Naive thymus-derived CD4-positive, alpha-beta T cell (primary cell): ENCODE measurements around the gene TMPRSS6. TPM values are rescaled to one million over a fixed set of nuclear protein-coding genes. Genes with fewer than 3 reads are reported as not detected.

Experiments used
- ATAC-seq: fragments of 150-1000 bp; cut with Tn5 transposase; 2 replicates; pipeline ENCODE4 v1.10.0; 2021; ENCODE audit warnings: mild to moderate bottlenecking, moderate library complexity
- CTCF ChIA-PET: fragments of 350-600 bp; sonication (Branson Sonifier 250); formaldehyde crosslinking; loops from one replicate; lab custom pipeline; 2021; ENCODE audit warnings: antibody characterized with exemption; lab: Charles Lee
- POLR2A ChIA-PET: fragments of 350-600 bp; sonication (Branson Sonifier 250); formaldehyde crosslinking; loops from one replicate; lab custom pipeline; 2021; ENCODE audit warnings: antibody characterized with exemption, inconsistent platforms; lab: Charles Lee
- DNase-seq, 9 donors: peaks; one replicate each; pipeline versions ENCODE4 v3.0.0 to v3.0.0-alpha.2; 2020 to 2022; ENCODE audit warnings: mixed read lengths in 1 of 9
- H3K27ac ChIP-seq: one replicate; pipeline ENCODE4 v1.7.0; 2013; ENCODE audit warnings: mild to moderate bottlenecking, low read depth, low read length, moderate library complexity
- H3K27me3 ChIP-seq, 2 donors: one replicate each; pipeline ENCODE4 v1.7.0; 2013; ENCODE audit warnings: low read length in 2 of 2, mild to moderate bottlenecking in 2 of 2, moderate library complexity in 2 of 2; ENCODE audit not compliant: control insufficient read depth in 2 of 2, insufficient read depth in 2 of 2
- H3K36me3 ChIP-seq, 3 experiments: 1 replicate in 2 of 3; 2 replicates in 1 of 3; pipeline ENCODE4 v1.7.0; 2013; ENCODE audit warnings: low read length in 3 of 3, mild to moderate bottlenecking in 3 of 3, moderate library complexity in 1 of 3; ENCODE audit not compliant: insufficient read depth in 3 of 3, control insufficient read depth in 2 of 3
- H3K4me1 ChIP-seq, 2 donors: one replicate each; pipeline ENCODE4 v1.7.0; 2013; ENCODE audit warnings: low read length in 2 of 2, mild to moderate bottlenecking in 2 of 2, moderate library complexity in 1 of 2; ENCODE audit not compliant: control insufficient read depth in 2 of 2, insufficient read depth in 2 of 2
- H3K4me3 ChIP-seq: 2 replicates; pipeline ENCODE4 v1.7.0; 2013; ENCODE audit warnings: mild to moderate bottlenecking, low read length
- H3K9me3 ChIP-seq, 3 experiments: 1 replicate in 2 of 3; 2 replicates in 1 of 3; pipeline ENCODE4 v1.7.0; 2013; ENCODE audit warnings: low read length in 3 of 3; ENCODE audit not compliant: control insufficient read depth in 2 of 3
- H3K27ac Mint-ChIP-seq, 9 donors: one replicate each; pipeline ENCODE4 v1.8.0; 2020 to 2022; ENCODE audit warnings: mixed read lengths in 9 of 9, mild to moderate bottlenecking in 8 of 9, moderate library complexity in 5 of 9, inconsistent platforms in 2 of 9
- H3K27me3 Mint-ChIP-seq, 5 donors: one replicate each; pipeline ENCODE4 v1.8.0; 2021 to 2022; ENCODE audit warnings: mixed read lengths in 5 of 5, mild to moderate bottlenecking in 1 of 5
- H3K36me3 Mint-ChIP-seq, 5 donors: one replicate each; pipeline ENCODE4 v1.8.0; 2020 to 2022; ENCODE audit warnings: mixed read lengths in 5 of 5, mild to moderate bottlenecking in 3 of 5, inconsistent platforms in 1 of 5
- H3K4me1 Mint-ChIP-seq, 7 donors: one replicate each; pipeline ENCODE4 v1.8.0; 2020 to 2022; ENCODE audit warnings: mixed read lengths in 7 of 7, mild to moderate bottlenecking in 3 of 7, inconsistent platforms in 1 of 7
- H3K4me3 Mint-ChIP-seq, 10 donors: one replicate each; pipeline ENCODE4 v1.8.0; 2020 to 2022; ENCODE audit warnings: mild to moderate bottlenecking in 10 of 10, mixed read lengths in 10 of 10, moderate library complexity in 6 of 10, inconsistent platforms in 2 of 10
- H3K9me3 Mint-ChIP-seq, 11 donors: one replicate each; pipeline ENCODE4 v1.8.0; 2020 to 2022; ENCODE audit warnings: mixed read lengths in 11 of 11, mild to moderate bottlenecking in 4 of 11, inconsistent platforms in 1 of 11, moderate library complexity in 1 of 11
- intact Hi-C, 2 donors: fragments of 100-400 bp; cut with micrococcal nuclease; formaldehyde crosslinking; loops; one replicate each; pipeline ENCODE4 v1.15.1; 2023
- polyA plus RNA-seq, 2 donors: library from polyadenylated mRNA; unstranded; fragments of 300-500 nt; fragmentation: Illumina TruSeq; gene quantifications; one replicate each; pipeline ENCODE4 v1.2.3, GENCODE V29; 2021
- total RNA-seq, 6 experiments: library from RNA in 5 of 6; stranded (reverse) in 5 of 6; gene quantifications; 1 replicate in 5 of 6; 2 replicates in 1 of 6; pipeline ENCODE4 v1.2.3 and lab custom pipeline; 2021 to 2026

Gene TMPRSS6
- total and polyA plus RNA-seq, 7 experiments from 2014 or later = 0.22 to 3.2 (median 0.32) TPM; not detected in 2

DNA sequence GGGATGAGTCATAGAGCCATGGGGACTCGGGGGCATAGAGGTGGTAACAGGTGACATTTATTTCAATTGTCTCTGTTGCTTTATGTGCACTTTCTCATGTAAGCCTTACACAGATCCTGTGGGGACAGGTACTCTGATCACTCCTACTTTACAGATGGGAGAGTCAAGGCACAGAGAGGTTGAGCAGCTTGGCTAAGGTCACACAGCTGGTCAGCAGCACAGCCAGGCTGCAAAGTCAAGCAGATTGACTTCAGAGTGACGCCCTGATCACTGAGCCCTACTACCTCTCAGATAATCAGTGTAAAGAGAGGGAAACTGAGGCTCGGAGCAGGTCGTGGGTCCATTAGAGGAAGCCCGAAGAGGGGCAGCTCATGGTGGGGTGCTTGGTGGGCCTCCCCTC lies 3.5 kb downstream of the TMPRSS6 start:
- intact Hi-C loops = no loop called here
- ATAC-seq = no peak
- ChIA-PET CTCF (interaction anchor here (0.7 kb wide), 1 partner anchor 114 kb away, joined by 3 read pairs; no protein-coding TSS in a partner anchor), POLR2A (no interaction called here)
- Mint-ChIP-seq H3K4me1 (peaks cover 0 to 17% (median 0%) of the 10 kb centered on the region in 7 donors), H3K36me3 (no peaks in the 10 kb centered on the region), H3K9me3 (no peaks in the 10 kb centered on the region), H3K27ac (no peak overlapping the region), H3K4me3 (no peak overlapping the region), H3K27me3 (no peaks in the 10 kb centered on the region)
- DNase-seq = no peak
- no peak overlapping the region for H3K27ac ChIP-seq
- no peaks in the 10 kb centered on the region for H3K36me3 ChIP-seq
- no peaks in the 10 kb centered on the region for H3K4me1 ChIP-seq
- H3K4me3 ChIP-seq = no peak overlapping the region
- H3K9me3 ChIP-seq = no peaks in the 10 kb centered on the region
- no peaks in the 10 kb centered on the region for H3K27me3 ChIP-seq

DNA sequence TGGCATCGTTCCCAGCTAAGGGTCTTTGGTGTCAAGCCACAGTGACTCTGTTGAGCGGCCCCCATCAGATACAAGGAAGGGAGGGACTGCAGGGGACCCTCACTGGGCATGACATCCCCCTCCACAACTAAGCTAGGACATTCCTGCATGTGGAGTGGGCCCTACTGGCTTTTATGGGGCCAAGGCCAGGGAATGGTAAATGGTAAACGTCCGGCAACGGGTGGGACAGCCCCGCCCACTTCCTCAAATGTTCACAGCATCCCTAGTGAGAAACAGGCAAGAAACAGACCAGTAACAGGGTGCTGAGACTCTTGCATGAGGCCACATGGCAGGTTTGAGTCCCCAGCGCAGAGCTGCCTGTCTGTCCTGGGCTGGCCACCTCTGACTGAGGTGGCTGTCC lies 4.4 kb downstream of the TMPRSS6 start:
- Mint-ChIP-seq H3K27me3 (no peaks in the 10 kb centered on the region), H3K4me3 (no peak overlapping the region), H3K4me1 (peaks cover 0 to 24% (median 0%) of the 10 kb centered on the region in 7 donors), H3K36me3 (no peaks in the 10 kb centered on the region), H3K27ac (no peak overlapping the region), H3K9me3 (no peaks in the 10 kb centered on the region)
- intact Hi-C loops = no loop called here
- Histone ChIP-seq H3K9me3 (no peaks in the 10 kb centered on the region), H3K4me3 (no peak overlapping the region), H3K27me3 (no peaks in the 10 kb centered on the region), H3K27ac (no peak overlapping the region), H3K4me1 (no peaks in the 10 kb centered on the region), H3K36me3 (no peaks in the 10 kb centered on the region)
- DNase-seq = no peak
- ATAC-seq = no peak
- ChIA-PET POLR2A (interaction anchor here (1.2 kb wide), 1 partner anchor 17 kb away, joined by 4 read pairs; no protein-coding TSS in a partner anchor), CTCF (interaction anchor here (0.7 kb wide), 1 partner anchor 115 kb away, joined by 3 read pairs; no protein-coding TSS in a partner anchor)

DNA sequence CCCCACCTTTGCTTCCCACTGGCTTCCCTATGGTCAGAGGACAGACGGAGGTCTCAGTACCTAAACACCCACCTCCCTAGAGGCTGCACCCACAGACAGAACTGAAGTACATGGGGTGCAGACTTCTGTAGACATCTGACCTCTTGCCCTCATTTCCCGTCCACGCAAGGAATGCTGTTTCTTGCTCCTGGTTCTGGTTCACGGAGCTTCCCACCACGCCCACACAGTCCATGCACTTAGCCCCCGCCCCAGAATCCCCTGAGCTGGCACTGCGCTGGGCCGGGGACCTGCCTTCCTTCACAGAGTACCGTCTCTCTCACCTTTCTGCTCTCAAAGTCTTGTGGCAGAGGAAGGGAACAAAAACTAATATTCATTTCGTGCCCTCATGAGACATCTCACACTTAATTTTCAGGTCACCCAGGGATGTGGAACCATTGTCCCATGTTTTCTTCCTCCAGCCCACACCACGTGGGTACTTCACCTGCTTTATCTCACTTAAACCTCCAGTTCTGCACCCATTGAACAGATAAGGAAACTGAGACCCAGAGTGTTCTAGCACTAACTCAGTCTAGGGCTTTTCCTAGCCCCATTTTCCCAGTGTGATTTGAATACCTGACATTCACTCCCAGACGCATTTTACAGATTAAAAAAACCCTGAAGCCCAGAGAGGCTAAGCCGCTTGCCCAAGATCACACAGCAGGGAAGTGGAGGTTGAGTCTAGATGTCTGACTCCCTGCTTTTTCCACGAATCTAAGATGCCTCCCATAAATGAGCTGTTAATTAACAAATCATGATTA lies 5.7 kb downstream of the TMPRSS6 start:
- H3K36me3 ChIP-seq = no peaks in the 10 kb centered on the region
- Mint-ChIP-seq H3K9me3 (no peaks in the 10 kb centered on the region), H3K27me3 (peaks cover 0 to 2% (median 0%) of the 10 kb centered on the region in 5 donors), H3K36me3 (peaks cover 0 to 2% (median 0%) of the 10 kb centered on the region in 5 donors), H3K4me1 (peaks cover 0 to 32% (median 3%) of the 10 kb centered on the region in 7 donors), H3K4me3 (no peak overlapping the region), H3K27ac (peak overlapping the region in 2 of 9 donors; percentile 28 to 56)
- intact Hi-C loops = no loop called here
- no peak overlapping the region for H3K4me3 ChIP-seq
- H3K9me3 ChIP-seq = no peaks in the 10 kb centered on the region
- CTCF ChIA-PET = no interaction called here
- no peaks in the 10 kb centered on the region for H3K4me1 ChIP-seq
- H3K27me3 ChIP-seq = no peaks in the 10 kb centered on the region
- DNase-seq (no peak), ATAC-seq (no peak)
- POLR2A ChIA-PET = no interaction called here
- H3K27ac ChIP-seq = no peak overlapping the region

DNA sequence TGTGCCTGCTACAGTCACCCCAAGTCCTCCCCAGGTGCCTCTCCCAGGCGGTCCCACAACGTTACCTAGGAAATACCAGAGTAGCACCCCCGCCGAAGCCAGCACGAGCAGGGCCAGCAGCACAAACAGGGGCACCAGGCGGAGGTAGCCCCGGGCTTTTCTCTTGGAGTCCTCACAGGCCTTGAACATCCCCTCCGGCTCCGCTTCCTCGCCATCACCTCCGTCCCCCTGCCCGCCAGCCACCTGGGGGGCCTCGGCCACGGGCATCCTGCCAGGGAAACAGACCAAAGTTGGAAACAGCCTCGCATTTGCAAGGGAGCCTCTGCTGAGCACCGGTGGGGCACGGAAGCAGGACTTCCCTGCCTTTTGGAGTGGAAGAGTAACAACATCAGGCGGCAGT lies 6.4 kb downstream of the TMPRSS6 start:
- intact Hi-C loops = no loop called here
- CTCF ChIA-PET = no interaction called here
- H3K4me3 Mint-ChIP-seq = no peak overlapping the region

DNA sequence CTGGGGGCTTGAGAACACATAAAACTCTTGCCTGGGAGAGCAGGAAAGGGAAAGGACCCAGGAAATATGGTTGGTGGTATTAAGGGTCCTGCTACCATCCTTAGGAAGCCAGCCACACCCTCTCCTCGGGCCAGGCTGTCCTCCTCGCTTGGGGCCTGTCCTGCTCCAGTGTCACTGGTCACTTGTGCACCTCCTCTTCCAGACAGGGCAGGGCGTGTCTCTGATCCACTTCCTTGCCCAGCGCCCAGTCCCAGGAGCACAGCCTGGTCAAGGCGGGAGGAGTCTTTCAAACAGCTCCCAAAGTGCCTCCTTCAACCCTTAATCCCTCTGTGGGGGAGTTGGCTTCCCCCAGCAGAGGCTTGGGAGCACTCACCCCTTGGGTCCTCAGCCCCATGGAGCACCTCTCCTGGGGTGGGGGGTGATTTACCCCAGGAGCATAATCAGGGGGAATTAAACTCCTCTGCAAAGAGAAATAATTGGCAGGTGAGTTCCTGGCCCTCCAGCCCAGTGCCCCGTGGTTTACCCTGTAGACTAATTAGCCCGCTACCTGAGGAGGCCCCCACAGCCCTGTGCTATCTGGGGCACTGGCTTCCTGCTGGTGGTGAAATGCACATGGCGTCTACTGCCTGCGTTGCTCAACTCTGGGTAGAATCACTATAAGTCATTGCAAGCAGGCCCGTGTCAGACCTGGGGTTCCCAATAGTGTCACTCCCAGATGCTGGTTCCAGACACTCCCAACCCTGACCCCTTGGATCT lies 8.0 kb downstream of the TMPRSS6 start:
- Histone ChIP-seq H3K27ac (no peak overlapping the region), H3K27me3 (no peaks in the 10 kb centered on the region), H3K36me3 (no peaks in the 10 kb centered on the region), H3K9me3 (no peaks in the 10 kb centered on the region), H3K4me3 (no peak overlapping the region), H3K4me1 (no peaks in the 10 kb centered on the region)
- POLR2A ChIA-PET = no interaction called here
- H3K36me3 Mint-ChIP-seq = peaks cover 0 to 2% (median 0%) of the 10 kb centered on the region in 5 donors
- H3K27me3 Mint-ChIP-seq = peaks cover 0 to 10% (median 4%) of the 10 kb centered on the region in 5 donors
- ATAC-seq (no peak), DNase-seq (no peak)
- no peak overlapping the region for H3K4me3 Mint-ChIP-seq
- H3K4me1 Mint-ChIP-seq = peaks cover 0 to 38% (median 8%) of the 10 kb centered on the region in 7 donors
- no peaks in the 10 kb centered on the region for H3K9me3 Mint-ChIP-seq
- intact Hi-C loops = no loop called here
- H3K27ac Mint-ChIP-seq = peak overlapping the region in 2 of 9 donors; percentile 49 to 50
- CTCF ChIA-PET = no interaction called here

More for the DNA sequence above, 6.4 kb downstream of the TMPRSS6 start:
- POLR2A ChIA-PET = no interaction called here
- peaks cover 0 to 37% (median 7%) of the 10 kb centered on the region in 7 donors for H3K4me1 Mint-ChIP-seq
- Histone ChIP-seq H3K27ac (no peak overlapping the region), H3K9me3 (no peaks in the 10 kb centered on the region), H3K4me3 (no peak overlapping the region), H3K4me1 (no peaks in the 10 kb centered on the region), H3K36me3 (no peaks in the 10 kb centered on the region), H3K27me3 (no peaks in the 10 kb centered on the region)
- DNase-seq (no peak), ATAC-seq (no peak)
- peaks cover 0 to 2% (median 0%) of the 10 kb centered on the region in 5 donors for H3K36me3 Mint-ChIP-seq
- no peaks in the 10 kb centered on the region for H3K9me3 Mint-ChIP-seq
- H3K27me3 Mint-ChIP-seq = peaks cover 0 to 4% (median 2%) of the 10 kb centered on the region in 5 donors
- no peak overlapping the region for H3K27ac Mint-ChIP-seq

DNA sequence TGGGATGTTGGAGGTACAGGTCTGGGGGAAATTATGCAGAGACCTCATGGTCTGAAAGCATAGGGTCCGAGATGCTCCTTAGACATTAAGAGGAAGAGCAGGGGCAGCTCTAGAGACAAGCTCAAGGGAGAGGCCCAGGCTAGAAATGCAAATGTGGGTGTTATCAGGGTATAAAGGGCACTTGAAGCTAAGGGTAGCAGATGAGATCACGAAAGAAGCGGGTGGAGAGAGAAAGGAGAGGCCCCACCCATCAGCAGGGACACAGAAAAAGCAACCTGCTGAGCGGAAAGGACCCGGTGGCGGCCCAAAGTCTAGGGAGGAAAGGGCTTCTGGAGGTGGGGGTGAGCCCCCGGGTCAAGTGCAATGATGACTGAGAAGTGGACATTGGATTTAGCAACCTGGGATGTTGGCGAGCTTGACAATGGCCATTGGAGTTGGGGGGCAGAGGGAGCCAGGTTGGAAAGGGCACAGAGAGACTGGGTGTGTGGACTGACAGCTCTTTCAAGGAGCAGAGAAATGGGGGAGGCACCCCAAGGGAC lies 8.9 kb downstream of the TMPRSS6 start:
- DNase-seq (no peak), ATAC-seq (no peak)
- POLR2A ChIA-PET = no interaction called here
- intact Hi-C loops = no loop called here
- no peak overlapping the region for H3K27ac ChIP-seq
- no peaks in the 10 kb centered on the region for H3K9me3 Mint-ChIP-seq
- H3K36me3 Mint-ChIP-seq = peaks cover 0 to 2% (median 0%) of the 10 kb centered on the region in 5 donors
- H3K9me3 ChIP-seq = no peaks in the 10 kb centered on the region
- H3K27me3 Mint-ChIP-seq = peaks cover 0 to 15% (median 4%) of the 10 kb centered on the region in 5 donors
- CTCF ChIA-PET = no interaction called here
- H3K27me3 ChIP-seq = no peaks in the 10 kb centered on the region
- peaks cover 0 to 36% (median 8%) of the 10 kb centered on the region in 7 donors for H3K4me1 Mint-ChIP-seq
- H3K27ac Mint-ChIP-seq = peak overlapping the region in 3 of 9 donors; percentile 3 to 57 (median 43)
- H3K4me1 ChIP-seq = no peaks in the 10 kb centered on the region
- H3K4me3 Mint-ChIP-seq = no peak overlapping the region
- H3K4me3 ChIP-seq = no peak overlapping the region
- H3K36me3 ChIP-seq = no peaks in the 10 kb centered on the region
